GM19397 (cell line): ENCODE results near the gene NRGN.
"Not testable (repeated sequence)": the region's sequence is repeated elsewhere in the genome, so short reads cannot be mapped to it uniquely, and the experiment has no call there.

Experiments used
- ATAC-seq: cut with Tn5 transposase; IDR thresholded peaks from one replicate; pipeline ENCODE4 v1.9.1; 2021; ENCODE audit warnings: mild to moderate bottlenecking, moderate library complexity; ENCODE audit not compliant: unreplicated experiment

Gene NRGN

GRCh38 chr11:124756033-124756752 lies 16.5 kb downstream of the NRGN start:
- no peak for ATAC-seq

GRCh38 chr11:124756753-124757227 lies 17.0 kb downstream of the NRGN start:
- ATAC-seq: no peak

- no peak for ATAC-seq
Observed at GRCh38 chr11:124757320-124757719, 17.6 kb downstream of the NRGN start.

- ATAC-seq: peak; percentile 49
Observed at GRCh38 chr11:124758355-124759265, 18.9 kb downstream of the NRGN start.

GRCh38 chr11:124759266-124760204 lies 19.8 kb downstream of the NRGN start:
- peak; percentile 1 for ATAC-seq

GRCh38 chr11:124760205-124760652 lies 20.5 kb downstream of the NRGN start:
- peak; percentile 19 for ATAC-seq

- ATAC-seq: no peak
Observed at GRCh38 chr11:124760806-124761205, 21.1 kb downstream of the NRGN start.

- peak; percentile 0 for ATAC-seq
Observed at GRCh38 chr11:124761301-124762104, 21.8 kb downstream of the NRGN start.

GRCh38 chr11:124762105-124762623 lies 22.4 kb downstream of the NRGN start, which contains the start of gene ESAM:
Gene ESAM (minus strand): TSS chr11:124762290. CDS start chr11:124762154, 136 bp downstream.
- ATAC-seq: peak; percentile 56

GRCh38 chr11:124762624-124763155 lies 22.9 kb downstream of the NRGN start:
- ATAC-seq: no peak

GRCh38 chr11:124763156-124763947 lies 23.6 kb downstream of the NRGN start:
- no peak for ATAC-seq

- no peak for ATAC-seq
Observed at GRCh38 chr11:124766156-124766555, 26.4 kb downstream of the NRGN start.

- ATAC-seq: no peak
Observed at GRCh38 chr11:124768914-124769313, 29.2 kb downstream of the NRGN start.

GRCh38 chr11:124769806-124770774 lies 30.3 kb downstream of the NRGN start:
- no peak for ATAC-seq

GRCh38 chr11:124770959-124771358 lies 31.2 kb downstream of the NRGN start:
- not testable (repeated sequence) for ATAC-seq

- ATAC-seq: no peak
Observed at GRCh38 chr11:124776865-124777645, 37.3 kb downstream of the NRGN start.
